ENCODE measurements around the gene PDE11A.

DNA sequence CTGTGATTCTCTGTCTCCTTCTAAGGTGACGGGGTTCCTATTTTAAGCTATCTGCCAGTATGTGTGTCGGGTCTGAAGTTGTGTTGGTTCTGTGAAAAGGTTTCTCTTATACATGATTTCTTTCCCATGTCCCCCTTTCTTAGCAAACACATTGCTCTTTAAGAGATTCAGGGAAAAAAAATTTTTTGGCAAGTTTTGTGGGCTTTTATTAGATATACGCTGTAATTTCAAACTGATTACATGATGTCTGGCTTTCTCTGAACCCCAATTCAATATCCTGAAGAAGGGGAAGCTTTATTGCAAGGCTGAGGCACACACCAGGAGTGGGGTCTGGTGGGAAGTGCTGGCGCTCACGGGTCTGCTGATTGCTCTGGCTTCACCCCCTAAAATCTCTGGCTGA is 469.4 kb downstream of the PDE11A start:
- no peak for TF ChIP-seq POLR2A (IDR thresholded peaks at IDR 0.05)
- TF ChIP-seq, protein P1, sequence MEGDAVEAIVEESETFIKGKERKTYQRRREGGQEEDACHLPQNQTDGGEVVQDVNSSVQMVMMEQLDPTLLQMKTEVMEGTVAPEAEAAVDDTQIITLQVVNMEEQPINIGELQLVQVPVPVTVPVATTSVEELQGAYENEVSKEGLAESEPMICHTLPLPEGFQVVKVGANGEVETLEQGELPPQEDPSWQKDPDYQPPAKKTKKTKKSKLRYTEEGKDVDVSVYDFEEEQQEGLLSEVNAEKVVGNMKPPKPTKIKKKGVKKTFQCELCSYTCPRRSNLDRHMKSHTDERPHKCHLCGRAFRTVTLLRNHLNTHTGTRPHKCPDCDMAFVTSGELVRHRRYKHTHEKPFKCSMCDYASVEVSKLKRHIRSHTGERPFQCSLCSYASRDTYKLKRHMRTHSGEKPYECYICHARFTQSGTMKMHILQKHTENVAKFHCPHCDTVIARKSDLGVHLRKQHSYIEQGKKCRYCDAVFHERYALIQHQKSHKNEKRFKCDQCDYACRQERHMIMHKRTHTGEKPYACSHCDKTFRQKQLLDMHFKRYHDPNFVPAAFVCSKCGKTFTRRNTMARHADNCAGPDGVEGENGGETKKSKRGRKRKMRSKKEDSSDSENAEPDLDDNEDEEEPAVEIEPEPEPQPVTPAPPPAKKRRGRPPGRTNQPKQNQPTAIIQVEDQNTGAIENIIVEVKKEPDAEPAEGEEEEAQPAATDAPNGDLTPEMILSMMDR (IDR thresholded peaks at IDR 0.05): no peak

All from lower leg skin (tissue), 3 donors.